Epidermal melanocyte (primary cell): ENCODE data around the gene KRT12.
"Not testable (repeated sequence)": the region's sequence is repeated elsewhere in the genome, so short reads cannot be mapped to it uniquely, and the experiment has no call there.

Source experiments
- DNase-seq: peaks from one replicate; pipeline ENCODE4 v3.0.0; 2011; ENCODE audit warnings: low spot score; ENCODE audit not compliant: insufficient read length

The KRT12 gene

GRCh38 chr17:40883626-40884334 is 16.8 kb upstream of the KRT12 start:
- no peak for DNase-seq

GRCh38 chr17:40883031-40883430 is 16.0 kb upstream of the KRT12 start:
- no peak for DNase-seq

- DNase-seq = no peak
Observed at GRCh38 chr17:40879026-40879425, 12.0 kb upstream of the KRT12 start.

- no peak for DNase-seq
Observed at GRCh38 chr17:40878044-40878443, 11.0 kb upstream of the KRT12 start.

- no peak for DNase-seq
Observed at GRCh38 chr17:40873801-40874200, 6.8 kb upstream of the KRT12 start.

GRCh38 chr17:40873255-40873654 is 6.2 kb upstream of the KRT12 start:
- no peak for DNase-seq

GRCh38 chr17:40872416-40872815 is 5.4 kb upstream of the KRT12 start:
- no peak for DNase-seq

GRCh38 chr17:40871316-40871715 is 4.3 kb upstream of the KRT12 start:
- DNase-seq = no peak

GRCh38 chr17:40870136-40870535 is 3.1 kb upstream of the KRT12 start:
- DNase-seq = no peak

- DNase-seq = no peak
Observed at GRCh38 chr17:40864661-40865390, 2.2 kb downstream of the KRT12 start.

- DNase-seq = no peak
Observed at GRCh38 chr17:40862985-40863733, 3.9 kb downstream of the KRT12 start.

GRCh38 chr17:40859536-40859935 is 7.5 kb downstream of the KRT12 start:
- DNase-seq = no peak

GRCh38 chr17:40858667-40859066 is 8.4 kb downstream of the KRT12 start:
- not testable (repeated sequence) for DNase-seq

- DNase-seq = no peak
Observed at GRCh38 chr17:40857535-40857934, 9.5 kb downstream of the KRT12 start.

- no peak for DNase-seq
Observed at GRCh38 chr17:40854175-40854814, 12.7 kb downstream of the KRT12 start.

- no peak for DNase-seq
Observed at GRCh38 chr17:40852364-40852763, 14.7 kb downstream of the KRT12 start.

- no peak for DNase-seq
Observed at GRCh38 chr17:40850293-40850972, 16.6 kb downstream of the KRT12 start.

- DNase-seq = no peak
Observed at GRCh38 chr17:40849723-40850122, 17.3 kb downstream of the KRT12 start.

GRCh38 chr17:40848583-40849235 is 18.3 kb downstream of the KRT12 start:
- no peak for DNase-seq

- DNase-seq = no peak
Observed at GRCh38 chr17:40846515-40847144, 20.4 kb downstream of the KRT12 start.
